Osteoblast (primary cell): ENCODE data around the gene PRKAG3. TPM values are rescaled to one million over a fixed set of nuclear protein-coding genes. Genes with fewer than 3 reads are reported as not detected.

Experiments used
- DNase-seq: peaks from one replicate; pipeline ENCODE4 v3.0.0; 2011; ENCODE audit warnings: low spot score, mixed read lengths; ENCODE audit not compliant: insufficient read length; ENCODE audit errors: missing footprints
- H2AFZ ChIP-seq: 2 replicates; pipeline ENCODE4 v1.6.0; 2011; ENCODE audit warnings: mild to moderate bottlenecking, low read length
- H3K27ac ChIP-seq: 2 replicates; pipeline ENCODE4 v1.5.1; 2011; ENCODE audit warnings: mild to moderate bottlenecking, low read depth, low read length, moderate library complexity
- H3K27me3 ChIP-seq: 2 replicates; pipeline ENCODE4 v1.6.0; 2012; ENCODE audit warnings: mild to moderate bottlenecking, control low read depth, inconsistent platforms, low read length, moderate library complexity; ENCODE audit not compliant: insufficient read depth
- H3K36me3 ChIP-seq: 2 replicates; pipeline ENCODE4 v1.5.1; 2011; ENCODE audit warnings: mild to moderate bottlenecking, low read length, control low read depth, moderate library complexity; ENCODE audit not compliant: insufficient read depth
- H3K4me1 ChIP-seq: 2 replicates; pipeline ENCODE4 v1.5.1; 2011; ENCODE audit warnings: mild to moderate bottlenecking, low read length, control low read depth, moderate library complexity; ENCODE audit not compliant: insufficient read depth
- H3K4me2 ChIP-seq: 2 replicates; pipeline ENCODE4 v1.6.0; 2011; ENCODE audit warnings: mild to moderate bottlenecking, low read length; ENCODE audit not compliant: insufficient read depth
- H3K4me3 ChIP-seq: fragments of 200-600 bp; sonication (generic); 3 replicates; pipeline ENCODE4 v1.5.1; 2012; ENCODE audit warnings: mild to moderate bottlenecking, low read length, inconsistent platforms; ENCODE audit not compliant: insufficient read depth
- H3K79me2 ChIP-seq: 2 replicates; pipeline ENCODE4 v1.6.0; 2012; ENCODE audit warnings: mild to moderate bottlenecking, low read length, control low read depth, inconsistent platforms; ENCODE audit not compliant: insufficient read depth
- H3K9me3 ChIP-seq: 2 replicates; pipeline ENCODE4 v1.5.1; 2011; ENCODE audit warnings: low read depth, low read length, control low read depth
- H4K20me1 ChIP-seq: 2 replicates; pipeline ENCODE4 v1.6.0; 2012; ENCODE audit warnings: mild to moderate bottlenecking, low read length, control low read depth; ENCODE audit not compliant: insufficient read depth
- CTCF ChIP-seq: IDR thresholded peaks from 2 replicates; pipeline ENCODE4 v1.5.1; 2011; ENCODE audit warnings: mild to moderate bottlenecking, low read depth, low read length, moderate library complexity; ENCODE audit errors: extremely low read depth
- total RNA-seq: library from RNA; depleted of rRNA; stranded (reverse); fragments of >200 nt; gene quantifications from 2 replicates; pipeline ENCODE4 v1.2.3, GENCODE V29; 2012

Gene PRKAG3
- total RNA-seq, 1 donor = under 0.01 TPM

DNA sequence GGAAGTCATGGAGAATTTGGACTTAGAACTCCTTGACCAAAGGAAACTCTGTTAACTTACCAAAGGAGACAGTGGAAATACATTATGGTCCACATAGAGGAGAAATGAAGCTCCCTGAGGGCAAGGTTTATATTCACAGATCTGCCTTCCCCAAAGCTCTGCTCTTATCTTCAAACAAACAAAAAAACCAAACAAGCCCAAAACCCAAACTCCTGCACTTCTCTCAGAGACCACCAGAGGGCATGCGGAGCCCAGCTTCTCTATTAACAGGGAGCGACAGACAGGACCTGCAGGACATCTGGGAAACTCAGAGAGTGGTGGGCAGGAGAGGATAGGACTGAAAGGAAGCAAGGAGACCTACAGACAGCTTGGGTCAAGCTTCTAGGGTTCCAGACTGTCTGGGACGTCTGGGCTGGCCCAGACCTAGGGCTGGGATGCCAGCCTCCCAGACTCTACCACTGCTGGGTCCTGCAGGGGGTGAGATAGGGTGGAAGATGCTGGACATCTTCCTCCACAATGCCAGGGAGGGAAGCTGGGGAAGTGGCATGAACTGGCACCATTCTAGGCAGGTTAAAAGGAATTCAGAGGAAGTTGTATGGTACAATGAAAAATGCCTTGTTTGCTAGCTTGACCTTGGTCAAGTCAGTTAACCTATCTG lies 45.1 kb upstream of the PRKAG3 start:
- peaks cover 92% of the 10 kb centered on the region for H3K27me3 ChIP-seq
- TF ChIP-seq CTCF = peak; percentile 95
- DNase-seq = peak; percentile 99

GRCh38 chr2:218875692-218876246 lies 44.2 kb upstream of the PRKAG3 start:
- peaks cover 11% of the 10 kb centered on the region for H4K20me1 ChIP-seq
- no peaks in the 10 kb centered on the region for H3K9me3 ChIP-seq
- no peak for TF ChIP-seq CTCF
- no peaks in the 10 kb centered on the region for H3K79me2 ChIP-seq
- no peak overlapping the region for H3K4me3 ChIP-seq
- H3K27ac ChIP-seq = no peak overlapping the region
- no peaks in the 10 kb centered on the region for H3K4me1 ChIP-seq
- H2AFZ ChIP-seq = no peak overlapping the region
- no peak for DNase-seq
- no peak overlapping the region for H3K4me2 ChIP-seq
- H3K27me3 ChIP-seq = peaks cover 91% of the 10 kb centered on the region
- H3K36me3 ChIP-seq = no peaks in the 10 kb centered on the region

More for the DNA sequence above, 45.1 kb upstream of the PRKAG3 start:
- no peaks in the 10 kb centered on the region for H3K36me3 ChIP-seq
- H3K79me2 ChIP-seq = no peaks in the 10 kb centered on the region
- no peak overlapping the region for H2AFZ ChIP-seq
- no peak overlapping the region for H3K27ac ChIP-seq
- no peak overlapping the region for H3K4me2 ChIP-seq
- peaks cover 11% of the 10 kb centered on the region for H4K20me1 ChIP-seq
- no peaks in the 10 kb centered on the region for H3K9me3 ChIP-seq
- no peaks in the 10 kb centered on the region for H3K4me1 ChIP-seq
- no peak overlapping the region for H3K4me3 ChIP-seq

- no peaks in the 10 kb centered on the region for H3K9me3 ChIP-seq
- no peak overlapping the region for H3K4me3 ChIP-seq
- peaks cover 89% of the 10 kb centered on the region for H3K27me3 ChIP-seq
- H3K36me3 ChIP-seq = no peaks in the 10 kb centered on the region
- no peak for TF ChIP-seq CTCF
- no peak overlapping the region for H2AFZ ChIP-seq
- H3K4me2 ChIP-seq = no peak overlapping the region
- H3K27ac ChIP-seq = no peak overlapping the region
- peaks cover 11% of the 10 kb centered on the region for H4K20me1 ChIP-seq
- no peak for DNase-seq
- H3K79me2 ChIP-seq = no peaks in the 10 kb centered on the region
- H3K4me1 ChIP-seq = no peaks in the 10 kb centered on the region
Measured at GRCh38 chr2:218873359-218874194, 42.0 kb upstream of the PRKAG3 start.
